ENCODE measurements around the gene RNF207. TPM values are rescaled to one million over a fixed set of nuclear protein-coding genes. Genes with fewer than 3 reads are reported as not detected.

RNF207 gene
- total and polyA plus RNA-seq, 4 donors, result 8.0 to 14.4 (median 12.3) TPM

- ATAC-seq (ENCODE audit: insufficient read depth, low FRiP score) (no peak), DNase-seq (no peak)
- Histone ChIP-seq H3K4me1 (ENCODE audit: control insufficient read depth in 5 of 5, insufficient read depth in 5 of 5, low read length in 5 of 5) (peaks cover 0 to 13% (median 6%) of the 10 kb centered on the region in 5 donors), H3K9ac (ENCODE audit: insufficient read depth in 1 of 2, low read length in 2 of 2) (peak overlapping the region; percentile 28 to 50), H3K27ac (ENCODE audit: low read depth in 1 of 2, low read length in 1 of 2) (peak overlapping the region in 1 of 2 donors; percentile 86), H3K4me3 (peak overlapping the region; percentile 94), H3K9me3 (ENCODE audit: control insufficient read depth in 4 of 4, insufficient read depth in 3 of 4, low read length in 3 of 4) (peaks cover 0 to 2% (median 0%) of the 10 kb centered on the region in 4 donors), H3K27me3 (ENCODE audit: control insufficient read depth in 3 of 3, insufficient read depth in 3 of 3, low read length in 2 of 3) (peaks cover 2 to 16% (median 7%) of the 10 kb centered on the region in 3 donors), H3K36me3 (ENCODE audit: control insufficient read depth in 4 of 4, insufficient read depth in 4 of 4, low read length in 4 of 4) (peaks cover 4 to 16% (median 12%) of the 10 kb centered on the region in 4 donors)
- 0 to 1% methylated on average over 28 to 30 of the region's 30 CpGs for WGBS, 2 donors
- TF ChIP-seq, protein P1, sequence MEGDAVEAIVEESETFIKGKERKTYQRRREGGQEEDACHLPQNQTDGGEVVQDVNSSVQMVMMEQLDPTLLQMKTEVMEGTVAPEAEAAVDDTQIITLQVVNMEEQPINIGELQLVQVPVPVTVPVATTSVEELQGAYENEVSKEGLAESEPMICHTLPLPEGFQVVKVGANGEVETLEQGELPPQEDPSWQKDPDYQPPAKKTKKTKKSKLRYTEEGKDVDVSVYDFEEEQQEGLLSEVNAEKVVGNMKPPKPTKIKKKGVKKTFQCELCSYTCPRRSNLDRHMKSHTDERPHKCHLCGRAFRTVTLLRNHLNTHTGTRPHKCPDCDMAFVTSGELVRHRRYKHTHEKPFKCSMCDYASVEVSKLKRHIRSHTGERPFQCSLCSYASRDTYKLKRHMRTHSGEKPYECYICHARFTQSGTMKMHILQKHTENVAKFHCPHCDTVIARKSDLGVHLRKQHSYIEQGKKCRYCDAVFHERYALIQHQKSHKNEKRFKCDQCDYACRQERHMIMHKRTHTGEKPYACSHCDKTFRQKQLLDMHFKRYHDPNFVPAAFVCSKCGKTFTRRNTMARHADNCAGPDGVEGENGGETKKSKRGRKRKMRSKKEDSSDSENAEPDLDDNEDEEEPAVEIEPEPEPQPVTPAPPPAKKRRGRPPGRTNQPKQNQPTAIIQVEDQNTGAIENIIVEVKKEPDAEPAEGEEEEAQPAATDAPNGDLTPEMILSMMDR (IDR thresholded peaks at IDR 0.05; ENCODE audit: control extremely low read depth, extremely low read depth), result no peak
Measured at GRCh38 chr1:6235296-6235677, 29.4 kb downstream of the RNF207 start.

DNA sequence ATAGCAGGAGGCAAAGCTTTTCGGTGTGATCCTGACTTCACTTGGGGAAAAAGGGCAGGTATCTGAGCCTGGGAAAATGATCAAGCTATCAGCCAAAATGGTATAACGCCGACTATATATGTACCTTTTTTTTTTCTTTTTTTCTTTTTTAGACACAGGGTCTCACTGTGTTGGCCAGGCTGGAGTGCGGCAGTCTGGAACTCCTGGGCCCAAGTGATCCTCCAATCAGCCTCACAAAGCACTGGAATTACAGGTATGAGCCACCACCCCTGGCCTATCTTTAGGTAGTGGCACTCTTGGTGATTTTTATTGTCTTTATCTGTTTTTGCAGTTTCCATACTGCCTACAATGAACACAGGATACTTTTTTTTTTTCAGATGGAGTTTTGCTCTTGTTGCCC lies 31.2 kb downstream of the RNF207 start:
- no peak for ATAC-seq (ENCODE audit: insufficient read depth, low FRiP score)
- H3K36me3 ChIP-seq (ENCODE audit: control insufficient read depth in 4 of 4, insufficient read depth in 4 of 4, low read length in 4 of 4), result peaks cover 3 to 8% (median 7%) of the 10 kb centered on the region in 4 donors
- TF ChIP-seq, protein P1 (IDR thresholded peaks at IDR 0.05; ENCODE audit: control extremely low read depth, extremely low read depth), result no peak
- H3K9me3 ChIP-seq (ENCODE audit: control insufficient read depth in 4 of 4, insufficient read depth in 3 of 4, low read length in 3 of 4), result peaks cover 0 to 2% (median 0%) of the 10 kb centered on the region in 4 donors
- H3K4me3 ChIP-seq, result no peak overlapping the region
- H3K27ac ChIP-seq (ENCODE audit: low read depth in 1 of 2, low read length in 1 of 2), result no peak overlapping the region
- H3K27me3 ChIP-seq (ENCODE audit: control insufficient read depth in 3 of 3, insufficient read depth in 3 of 3, low read length in 2 of 3), result peaks cover 11 to 31% (median 22%) of the 10 kb centered on the region in 3 donors
- no peak overlapping the region for H3K9ac ChIP-seq (ENCODE audit: insufficient read depth in 1 of 2, low read length in 2 of 2)
- DNase-seq, result no peak
- peaks cover 2 to 21% (median 6%) of the 10 kb centered on the region in 5 donors for H3K4me1 ChIP-seq (ENCODE audit: control insufficient read depth in 5 of 5, insufficient read depth in 5 of 5, low read length in 5 of 5)
- WGBS, 2 donors, result 95 to 99% methylated on average over 4 of the region's 4 CpGs

GRCh38 chr1:6239213-6239752 lies 33.4 kb downstream of the RNF207 start:
- H3K9ac ChIP-seq (ENCODE audit: insufficient read depth in 1 of 2, low read length in 2 of 2), result no peak overlapping the region
- ATAC-seq (ENCODE audit: insufficient read depth, low FRiP score), result no peak
- H3K4me1 ChIP-seq (ENCODE audit: control insufficient read depth in 5 of 5, insufficient read depth in 5 of 5, low read length in 5 of 5), result peaks cover 2 to 21% (median 6%) of the 10 kb centered on the region in 5 donors
- no peak overlapping the region for H3K4me3 ChIP-seq
- 24 to 28% methylated on average over 7 of the region's 7 CpGs for WGBS, 2 donors
- peaks cover 0 to 2% (median 0%) of the 10 kb centered on the region in 4 donors for H3K9me3 ChIP-seq (ENCODE audit: control insufficient read depth in 4 of 4, insufficient read depth in 3 of 4, low read length in 3 of 4)
- no peak for DNase-seq
- H3K27ac ChIP-seq (ENCODE audit: low read depth in 1 of 2, low read length in 1 of 2), result no peak overlapping the region
- peaks cover 13 to 46% (median 38%) of the 10 kb centered on the region in 3 donors for H3K27me3 ChIP-seq (ENCODE audit: control insufficient read depth in 3 of 3, insufficient read depth in 3 of 3, low read length in 2 of 3)
- TF ChIP-seq, protein P1 (IDR thresholded peaks at IDR 0.05; ENCODE audit: control extremely low read depth, extremely low read depth), result no peak
- no peaks in the 10 kb centered on the region for H3K36me3 ChIP-seq (ENCODE audit: control insufficient read depth in 4 of 4, insufficient read depth in 4 of 4, low read length in 4 of 4)
